ENCODE measurements around the gene SWT1.
"Not testable (repeated sequence)": the region's sequence is repeated elsewhere in the genome, so short reads cannot be mapped to it uniquely, and the experiment has no call there.

The SWT1 gene

DNA sequence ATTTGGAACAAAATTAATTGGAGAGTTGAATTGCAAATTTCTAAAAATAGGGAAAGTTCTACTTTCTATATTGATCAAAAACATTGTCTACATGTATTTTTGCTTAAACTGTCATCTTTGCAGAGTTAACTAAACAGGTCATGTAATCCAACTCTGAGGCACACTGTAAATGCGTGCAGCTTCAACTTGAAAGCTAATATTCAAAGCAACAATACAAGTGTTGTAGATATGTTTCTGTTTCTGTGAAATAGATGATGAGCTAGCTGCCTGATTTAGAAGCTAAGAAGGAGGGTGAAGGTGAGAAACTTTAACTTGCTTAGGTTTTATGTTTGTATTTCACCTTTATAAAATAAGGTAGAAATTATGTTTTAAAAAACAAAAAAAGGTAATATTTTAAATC, 82.9 kb downstream of the SWT1 start:
- ChIA-PET CTCF (interaction anchor here (0.5 kb wide), 1 partner anchor 903 kb away, joined by 3 read pairs; no protein-coding TSS in a partner anchor), POLR2A (no interaction called here)
- no peak for TF ChIP-seq BHLHE40 (IDR thresholded peaks at IDR 0.05; ENCODE audit: borderline replicate concordance)
- TF ChIP-seq FOXK2 (IDR thresholded peaks at IDR 0.05): no peak
- TF ChIP-seq LEF1 (IDR thresholded peaks at IDR 0.05; ENCODE audit: borderline replicate concordance): no peak
- TF ChIP-seq CTBP1 (IDR thresholded peaks at IDR 0.05; ENCODE audit: borderline replicate concordance): no peak
- no peak for TF ChIP-seq ARNT (IDR thresholded peaks at IDR 0.05)
- no peak for TF ChIP-seq FOXA1 (IDR thresholded peaks at IDR 0.05)
- TF ChIP-seq HDGF (IDR thresholded peaks at IDR 0.05; ENCODE audit: borderline replicate concordance): no peak
- no peak for TF ChIP-seq SP1 (IDR thresholded peaks at IDR 0.05)
- TF ChIP-seq ZNF384 (IDR thresholded peaks at IDR 0.05): no peak
- TF ChIP-seq L3MBTL2 (conservative IDR thresholded peaks at IDR 0.05): no peak
- TF ChIP-seq TARDBP (IDR thresholded peaks at IDR 0.05): no peak
- no peak for TF ChIP-seq ELF4 (IDR thresholded peaks at IDR 0.05)
- TF ChIP-seq PKNOX1 (IDR thresholded peaks at IDR 0.05): no peak
- no peak for DNase-seq (ENCODE audit: extremely low spot score)

DNA sequence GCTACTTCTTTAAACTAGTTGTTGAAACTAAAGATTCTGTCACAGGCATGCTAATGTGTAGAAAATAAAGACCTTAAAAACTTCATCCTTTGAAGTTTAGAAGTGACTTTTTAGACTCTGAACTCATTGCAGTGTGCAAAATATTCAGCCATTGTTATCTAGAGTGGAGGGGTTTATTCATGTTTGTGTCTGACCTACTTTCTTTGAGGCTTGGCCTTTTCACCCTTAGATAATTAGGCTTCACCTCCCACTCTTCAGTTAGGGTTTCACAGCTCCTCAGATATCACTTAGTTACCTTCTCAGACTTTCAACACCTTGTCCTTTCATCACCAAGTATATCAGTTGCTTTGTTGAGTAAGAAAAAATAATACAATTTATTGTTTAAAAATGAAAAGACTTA, 84.2 kb downstream of the SWT1 start:
- ChIA-PET CTCF (no interaction called here), POLR2A (no interaction called here)
- no peak for DNase-seq (ENCODE audit: extremely low spot score)
- no peak for TF ChIP-seq SUZ12 (IDR thresholded peaks at IDR 0.05)
- no peak for TF ChIP-seq ZNF384 (IDR thresholded peaks at IDR 0.05)
- TF ChIP-seq ELF4 (IDR thresholded peaks at IDR 0.05): no peak
- TF ChIP-seq NFRKB (IDR thresholded peaks at IDR 0.05): no peak
- no peak for TF ChIP-seq CTBP1 (IDR thresholded peaks at IDR 0.05; ENCODE audit: borderline replicate concordance)
- TF ChIP-seq BHLHE40 (IDR thresholded peaks at IDR 0.05; ENCODE audit: borderline replicate concordance): no peak
- TF ChIP-seq TARDBP (IDR thresholded peaks at IDR 0.05): no peak
- no peak for TF ChIP-seq PKNOX1 (IDR thresholded peaks at IDR 0.05)
- TF ChIP-seq L3MBTL2 (conservative IDR thresholded peaks at IDR 0.05): no peak
- TF ChIP-seq FOXK2 (IDR thresholded peaks at IDR 0.05): no peak
- TF ChIP-seq FOXA1 (IDR thresholded peaks at IDR 0.05): no peak
- no peak for TF ChIP-seq FOXM1 (IDR thresholded peaks at IDR 0.05; ENCODE audit: borderline replicate concordance)
- TF ChIP-seq SP1 (IDR thresholded peaks at IDR 0.05): no peak
- no peak for TF ChIP-seq LEF1 (IDR thresholded peaks at IDR 0.05; ENCODE audit: borderline replicate concordance)
- TF ChIP-seq HDGF (IDR thresholded peaks at IDR 0.05; ENCODE audit: borderline replicate concordance): no peak
- TF ChIP-seq ARNT (IDR thresholded peaks at IDR 0.05): no peak

DNA sequence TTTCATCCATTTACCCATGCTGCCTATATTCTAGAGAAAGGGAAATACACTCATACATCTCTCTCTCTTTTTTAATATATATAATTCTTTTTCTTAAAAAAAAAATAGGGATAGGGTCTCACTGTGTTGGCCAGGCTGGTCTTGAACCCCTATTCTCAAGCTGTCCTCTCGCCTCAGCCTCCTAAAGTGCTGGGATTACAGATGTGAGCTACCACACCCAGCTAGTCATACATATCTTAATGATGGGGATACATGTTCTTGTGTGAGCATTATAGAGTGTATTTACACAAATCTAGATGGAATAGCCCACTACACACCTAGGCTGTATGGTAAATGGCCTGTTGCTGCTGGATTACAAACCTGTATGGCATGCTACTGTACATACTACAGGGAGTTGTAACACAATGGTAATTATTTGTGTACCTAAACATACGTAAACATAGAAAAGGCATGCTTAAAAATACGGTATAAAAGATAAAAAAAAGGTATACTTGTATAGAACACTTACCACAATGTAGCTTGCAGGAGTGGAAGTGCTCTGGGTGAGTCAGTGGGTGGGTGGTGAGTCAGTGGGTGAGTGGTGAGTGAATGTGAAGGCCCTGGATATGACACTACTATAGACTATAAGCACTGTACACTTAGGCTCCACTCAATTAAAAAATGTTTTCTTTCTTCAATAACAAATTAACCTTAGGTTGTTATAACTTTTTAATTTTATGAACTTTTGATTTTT, 87.2 kb downstream of the SWT1 start:
- DNase-seq (ENCODE audit: extremely low spot score): no peak
- TF ChIP-seq HDGF (IDR thresholded peaks at IDR 0.05; ENCODE audit: borderline replicate concordance): no peak
- ChIA-PET CTCF (no interaction called here), POLR2A (no interaction called here)

DNA sequence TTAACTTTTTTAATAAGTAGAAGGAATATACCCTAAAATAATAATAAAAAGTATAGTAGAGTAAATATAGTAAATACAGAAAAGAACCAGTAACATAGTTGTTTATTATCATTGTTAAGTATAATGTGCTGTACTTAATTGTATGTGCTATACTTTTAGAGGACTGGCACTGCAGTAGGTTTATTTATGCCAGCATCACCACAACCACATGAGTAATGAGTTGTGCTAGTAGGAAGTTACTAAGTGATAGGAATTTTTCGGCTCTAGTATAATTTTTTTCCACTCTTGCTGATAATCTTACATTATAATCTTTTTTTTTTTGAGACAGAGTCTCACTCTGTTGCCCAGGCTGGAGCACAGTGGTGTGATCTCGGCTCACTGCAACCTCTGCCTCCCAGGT, 88.5 kb downstream of the SWT1 start:
- ChIA-PET CTCF (no interaction called here), POLR2A (no interaction called here)
- no peak for DNase-seq (ENCODE audit: extremely low spot score)

DNA sequence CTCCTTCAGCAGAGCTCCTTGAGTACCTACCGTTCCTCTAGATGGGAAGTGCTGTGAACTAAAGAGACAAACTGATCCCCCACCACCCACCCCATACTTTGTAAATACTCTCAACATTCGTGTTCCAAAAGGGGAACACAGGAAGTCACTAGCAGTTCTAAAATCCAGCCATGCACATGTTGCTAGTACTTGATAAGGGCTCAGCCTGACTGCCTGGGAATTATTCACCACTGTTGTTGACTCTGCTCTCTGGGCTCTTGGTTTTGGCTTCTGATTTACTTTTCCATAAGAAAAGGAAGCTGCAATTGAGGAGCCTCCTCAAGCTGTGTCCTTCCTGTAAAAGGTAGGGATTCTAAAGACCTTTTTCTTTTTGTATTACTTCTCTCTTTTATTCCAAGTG, 92.6 kb downstream of the SWT1 start:
- ChIA-PET POLR2A (no interaction called here), CTCF (no interaction called here)
- TF ChIP-seq ARNT (IDR thresholded peaks at IDR 0.05) (no peak), SUZ12 (IDR thresholded peaks at IDR 0.05) (no peak), FOXK2 (IDR thresholded peaks at IDR 0.05) (no peak), ZNF384 (IDR thresholded peaks at IDR 0.05) (no peak), FOXM1 (IDR thresholded peaks at IDR 0.05; ENCODE audit: borderline replicate concordance) (no peak), PKNOX1 (IDR thresholded peaks at IDR 0.05) (no peak), HDGF (IDR thresholded peaks at IDR 0.05; ENCODE audit: borderline replicate concordance) (no peak), NFRKB (IDR thresholded peaks at IDR 0.05) (no peak), TARDBP (IDR thresholded peaks at IDR 0.05) (no peak), ELF4 (IDR thresholded peaks at IDR 0.05) (no peak), FOXA1 (IDR thresholded peaks at IDR 0.05) (no peak), SP1 (IDR thresholded peaks at IDR 0.05) (no peak), CTBP1 (IDR thresholded peaks at IDR 0.05; ENCODE audit: borderline replicate concordance) (no peak), BHLHE40 (IDR thresholded peaks at IDR 0.05; ENCODE audit: borderline replicate concordance) (no peak), LEF1 (IDR thresholded peaks at IDR 0.05; ENCODE audit: borderline replicate concordance) (no peak), L3MBTL2 (conservative IDR thresholded peaks at IDR 0.05) (no peak)
- DNase-seq (ENCODE audit: extremely low spot score): no peak

More for the DNA sequence above, 88.5 kb downstream of the SWT1 start:
- no peak for TF ChIP-seq ELF4 (IDR thresholded peaks at IDR 0.05)
- no peak for TF ChIP-seq NFRKB (IDR thresholded peaks at IDR 0.05)
- no peak for TF ChIP-seq HDGF (IDR thresholded peaks at IDR 0.05; ENCODE audit: borderline replicate concordance)
- no peak for TF ChIP-seq TARDBP (IDR thresholded peaks at IDR 0.05)
- TF ChIP-seq ZNF384 (IDR thresholded peaks at IDR 0.05): no peak

DNA sequence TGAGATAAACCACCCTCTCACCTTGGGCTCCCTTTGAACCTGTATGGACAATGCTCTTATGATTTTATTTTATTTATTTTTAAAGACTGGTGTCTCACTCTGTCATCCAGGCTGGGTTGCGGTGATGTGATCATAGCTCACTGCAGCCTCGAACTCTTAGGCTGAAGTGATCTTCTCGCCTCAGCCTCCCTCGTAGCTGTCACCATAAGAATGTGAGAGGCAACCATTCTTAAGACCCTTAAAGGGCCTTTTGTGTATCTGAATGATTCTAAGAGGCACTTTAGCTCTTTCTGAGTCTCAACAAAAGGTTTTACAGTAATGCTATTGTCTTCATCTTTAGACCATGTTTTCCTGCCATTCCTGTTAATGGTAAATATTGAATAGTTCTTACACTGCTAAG, 93.1 kb downstream of the SWT1 start:
- TF ChIP-seq ZNF384 (IDR thresholded peaks at IDR 0.05) (no peak), SP1 (IDR thresholded peaks at IDR 0.05) (no peak), FOXK2 (IDR thresholded peaks at IDR 0.05) (no peak), SUZ12 (IDR thresholded peaks at IDR 0.05) (no peak), ARNT (IDR thresholded peaks at IDR 0.05) (no peak)
- CTCF ChIA-PET: no interaction called here
- POLR2A ChIA-PET: no interaction called here

DNA sequence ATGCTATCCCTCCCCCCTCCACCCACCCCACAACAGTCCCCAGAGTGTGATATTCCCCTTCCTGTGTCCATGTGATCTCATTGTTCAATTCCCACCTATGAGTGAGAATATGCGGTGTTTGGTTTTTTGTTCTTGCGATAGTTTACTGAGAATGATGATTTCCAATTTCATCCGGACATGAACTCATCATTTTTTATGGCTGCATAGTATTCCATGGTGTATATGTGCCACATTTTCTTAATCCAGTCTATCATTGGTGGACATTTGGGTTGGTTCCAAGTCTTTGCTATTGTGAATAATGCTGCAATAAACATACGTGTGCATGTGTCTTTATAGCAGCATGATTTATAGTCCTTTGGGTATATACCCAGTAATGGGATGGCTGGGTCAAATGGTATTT, 95.0 kb downstream of the SWT1 start:
- POLR2A ChIA-PET; CTCF ChIA-PET; DNase-seq (ENCODE audit: extremely low spot score): not testable (repeated sequence)

More for the DNA sequence above, 93.1 kb downstream of the SWT1 start:
- DNase-seq (ENCODE audit: extremely low spot score): no peak

GRCh38 chr1:185252404-185252803, 95.4 kb downstream of the SWT1 start:
- DNase-seq (ENCODE audit: extremely low spot score); POLR2A ChIA-PET; CTCF ChIA-PET: not testable (repeated sequence)

- POLR2A ChIA-PET; CTCF ChIA-PET; DNase-seq (ENCODE audit: extremely low spot score): not testable (repeated sequence)
Observed at GRCh38 chr1:185255595-185255994, 98.6 kb downstream of the SWT1 start.

Measured in HEK293T (cell line).